NT2/D1 (cell line): Measurements from ENCODE around the gene QKI.

Source experiments
- DNase-seq: peaks from one replicate; pipeline ENCODE4 v3.0.0-alpha.2; 2011; ENCODE audit warnings: low read depth, low spot score
- H3K27me3 ChIP-seq: 2 replicates; pipeline ENCODE4 v1.6.0; 2011; ENCODE audit warnings: mild to moderate bottlenecking; ENCODE audit not compliant: insufficient read length, insufficient read depth
- H3K36me3 ChIP-seq: 2 replicates; pipeline ENCODE4 v1.6.1; 2011; ENCODE audit warnings: mild to moderate bottlenecking, low read length, mixed read lengths; ENCODE audit not compliant: insufficient read depth, insufficient read length
- H3K4me1 ChIP-seq: 2 replicates; pipeline ENCODE4 v1.5.1; 2011; ENCODE audit not compliant: insufficient read depth, insufficient read length
- H3K4me3 ChIP-seq: 2 replicates; pipeline ENCODE4 v1.5.1; 2011; ENCODE audit warnings: low read depth; ENCODE audit not compliant: insufficient read length
- H3K9ac ChIP-seq: 2 replicates; pipeline ENCODE4 v1.6.0; 2011; ENCODE audit warnings: low read depth; ENCODE audit not compliant: insufficient read length
- H3K9me3 ChIP-seq: 2 replicates; pipeline ENCODE4 v1.5.1; 2011; ENCODE audit warnings: mild to moderate bottlenecking, low read length; ENCODE audit not compliant: insufficient read depth
- SUZ12 ChIP-seq: IDR thresholded peaks from 2 replicates; pipeline ENCODE4 v1.6.1; 2011; ENCODE audit not compliant: insufficient read length, insufficient read depth; ENCODE audit errors: extremely low read depth
- YY1 ChIP-seq: IDR thresholded peaks from 2 replicates; pipeline ENCODE4 v1.6.1; 2011; ENCODE audit not compliant: insufficient read length, insufficient read depth
- ZNF274 ChIP-seq: IDR thresholded peaks from 2 replicates; pipeline ENCODE4 v1.6.1; 2011; ENCODE audit warnings: mild to moderate bottlenecking, low read depth, low read length

The QKI gene

GRCh38 chr6:163490826-163491577 lies 76.5 kb downstream of the QKI start:
- Histone ChIP-seq H3K9ac (no peak overlapping the region), H3K36me3 (peaks cover 3% of the 10 kb centered on the region), H3K4me1 (no peaks in the 10 kb centered on the region), H3K4me3 (no peak overlapping the region), H3K27me3 (no peaks in the 10 kb centered on the region), H3K9me3 (no peaks in the 10 kb centered on the region)
- TF ChIP-seq ZNF274 (no peak), YY1 (no peak), SUZ12 (no peak)
- no peak for DNase-seq

- peaks cover 3% of the 10 kb centered on the region for H3K36me3 ChIP-seq
Observed at GRCh38 chr6:163491737-163492300, 77.3 kb downstream of the QKI start.

GRCh38 chr6:163494279-163494727 lies 79.8 kb downstream of the QKI start:
- H3K4me1 ChIP-seq, result no peaks in the 10 kb centered on the region
- DNase-seq, result no peak
- H3K9me3 ChIP-seq, result no peaks in the 10 kb centered on the region
- H3K36me3 ChIP-seq, result peaks cover 3% of the 10 kb centered on the region
- no peaks in the 10 kb centered on the region for H3K27me3 ChIP-seq
- no peak for TF ChIP-seq ZNF274
- no peak for TF ChIP-seq YY1
- no peak for TF ChIP-seq SUZ12
- no peak overlapping the region for H3K9ac ChIP-seq
- no peak overlapping the region for H3K4me3 ChIP-seq

More at GRCh38 chr6:163491737-163492300, 77.3 kb downstream of the QKI start:
- no peak overlapping the region for H3K9ac ChIP-seq
- no peak overlapping the region for H3K4me3 ChIP-seq
- no peaks in the 10 kb centered on the region for H3K4me1 ChIP-seq
- H3K9me3 ChIP-seq, result no peaks in the 10 kb centered on the region
- DNase-seq, result no peak
- TF ChIP-seq SUZ12, result no peak
- no peak for TF ChIP-seq ZNF274
- no peak for TF ChIP-seq YY1
- H3K27me3 ChIP-seq, result no peaks in the 10 kb centered on the region

GRCh38 chr6:163496205-163496604 lies 81.7 kb downstream of the QKI start:
- no peaks in the 10 kb centered on the region for H3K9me3 ChIP-seq
- no peaks in the 10 kb centered on the region for H3K36me3 ChIP-seq
- no peak for TF ChIP-seq SUZ12
- no peak for TF ChIP-seq YY1
- no peak for TF ChIP-seq ZNF274
- no peaks in the 10 kb centered on the region for H3K27me3 ChIP-seq
- no peaks in the 10 kb centered on the region for H3K4me1 ChIP-seq
- no peak overlapping the region for H3K9ac ChIP-seq
- DNase-seq, result no peak
- H3K4me3 ChIP-seq, result no peak overlapping the region

GRCh38 chr6:163500105-163500504 lies 85.6 kb downstream of the QKI start:
- Histone ChIP-seq H3K4me3 (no peak overlapping the region), H3K36me3 (no peaks in the 10 kb centered on the region), H3K27me3 (no peaks in the 10 kb centered on the region), H3K9me3 (peaks cover 12% of the 10 kb centered on the region), H3K4me1 (no peaks in the 10 kb centered on the region), H3K9ac (no peak overlapping the region)
- TF ChIP-seq ZNF274, result no peak
- TF ChIP-seq YY1, result no peak
- no peak for TF ChIP-seq SUZ12
- no peak for DNase-seq

- Histone ChIP-seq H3K36me3 (no peaks in the 10 kb centered on the region), H3K9me3 (peaks cover 20% of the 10 kb centered on the region), H3K4me3 (no peak overlapping the region), H3K9ac (no peak overlapping the region), H3K27me3 (no peaks in the 10 kb centered on the region), H3K4me1 (no peaks in the 10 kb centered on the region)
- TF ChIP-seq SUZ12 (no peak), ZNF274 (no peak), YY1 (no peak)
- DNase-seq, result no peak
Observed at GRCh38 chr6:163501026-163501425, 86.5 kb downstream of the QKI start.

GRCh38 chr6:163501439-163501838 lies 86.9 kb downstream of the QKI start:
- TF ChIP-seq YY1 (no peak), SUZ12 (no peak), ZNF274 (no peak)
- peaks cover 20% of the 10 kb centered on the region for H3K9me3 ChIP-seq
- no peaks in the 10 kb centered on the region for H3K27me3 ChIP-seq
- no peak overlapping the region for H3K4me3 ChIP-seq
- DNase-seq, result no peak
- H3K4me1 ChIP-seq, result no peaks in the 10 kb centered on the region
- no peak overlapping the region for H3K9ac ChIP-seq
- H3K36me3 ChIP-seq, result no peaks in the 10 kb centered on the region
